Pancreas (tissue), 10 donors: ENCODE results near the gene EIF6. TPM values are rescaled to one million over a fixed set of nuclear protein-coding genes. Genes with fewer than 3 reads are reported as not detected.

Experiments used
- ATAC-seq, 4 donors: fragments of 200-7000 bp; cut with Tn5 transposase; one replicate each; pipeline versions ENCODE4 v1.8.0 to v1.9.1; 2020; ENCODE audit warnings: mild to moderate bottlenecking in 4 of 4, moderate library complexity in 4 of 4
- DNase-seq, 6 donors: peaks; one replicate each; pipeline ENCODE4 v3.0.0-alpha.2; 2020
- FAIRE-seq: peaks from 2 replicates; lab custom pipeline; 2012; peaks lifted over from hg19 to GRCh38; lab: Jason Lieb, UNC
- H3K27ac ChIP-seq, 4 donors: fragments of 200-600 bp; sonication (generic); 1 replicate in 3 of 4; 2 replicates in 1 of 4; pipeline versions ENCODE4 v1.5.0 to v1.8.0; 2020
- H3K27me3 ChIP-seq, 4 donors: fragments of 200-600 bp; one replicate each; pipeline ENCODE4 v1.8.0; 2021
- H3K36me3 ChIP-seq, 3 donors: fragments of 200-600 bp; sonication (generic) in 1 of 3; one replicate each; pipeline versions ENCODE4 v1.5.0 to v1.8.0; 2020 to 2021
- H3K4me1 ChIP-seq, 3 donors: fragments of 200-600 bp; one replicate each; pipeline ENCODE4 v1.8.0; 2021
- H3K4me3 ChIP-seq, 4 donors: fragments of 200-600 bp; sonication (generic) in 2 of 4; one replicate each; pipeline versions ENCODE4 v1.5.0 to v1.8.0; 2020 to 2021
- H3K9me3 ChIP-seq, 4 donors: fragments of 200-600 bp; one replicate each; pipeline ENCODE4 v1.8.0; 2021
- CTCF ChIP-seq, 4 donors: fragments of 200-600 bp; sonication (generic) in 3 of 4; IDR thresholded peaks; one replicate each; pipeline versions ENCODE4 v1.5.0 to v1.8.0; 2021; ENCODE audit warnings: antibody characterized with exemption in 4 of 4
- WGBS, 2 donors: extraction: QIAGEN DNeasy Blood & Tissue Kit; methylation state at CpG; one replicate each; pipeline ENCODE4 v1.1.7; 2013; 5-methylcytosine and 5-hydroxymethylcytosine counted together
- intact Hi-C, 3 donors: fragments of 100-400 bp; cut with DNase I; formaldehyde crosslinking; loops; one replicate each; pipeline versions ENCODE4 v1.11.1 to v1.14.2; 2022
- polyA plus RNA-seq, 2 donors: library from polyadenylated mRNA; stranded (reverse); fragments of 200-250 nt; gene quantifications; one replicate each; pipeline ENCODE4 v1.2.3, GENCODE V29; 2013
- total RNA-seq, 6 donors: library from RNA; stranded (reverse); fragmentation: NEBNext Ultra II Directional in 4 of 6; extraction: Animal tissue kit (Norgen Biotek cat#: 25700) in 4 of 6; gene quantifications; one replicate each; pipeline versions ENCODE4 v1.2.1 to v1.2.4, GENCODE V29; 2021 to 2023
- donor health status: healthy with polysubstance abuse.
- donor health status: DM: no; HTN: no; CAD: no; lungs with moderate emphysema.
- donor health status: DM: no; HTN: no; CAD: no.
- donor health status: control.
- donor health status: control.
- donor health status: Bipolar disorder and iron deficiency.
- donor health status: DM: yes; HTN: yes; CAD: no.
- donor health status: DM: no; HTN: no; CAD: no.
- donor health status: DM: no; HTN: no; CAD: no.
- donor health status: DM: yes; HTN: yes; CAD: no.

EIF6 gene
- total and polyA plus RNA-seq, 8 donors: 30.6 to 79.4 (median 50.4) TPM

- ATAC-seq: no peak
- FAIRE-seq: no peak
- H3K27ac ChIP-seq: no peak overlapping the region
- no peak for TF ChIP-seq CTCF (IDR thresholded peaks at IDR 0.05)
- no peak overlapping the region for H3K4me3 ChIP-seq
- peaks cover 0 to 20% (median 8%) of the 10 kb centered on the region in 3 donors for H3K36me3 ChIP-seq
- no peak for DNase-seq
- H3K9me3 ChIP-seq: no peaks in the 10 kb centered on the region
- no peaks in the 10 kb centered on the region for H3K27me3 ChIP-seq
- 90 to 92% methylated on average over 24 of the region's 24 CpGs for WGBS, 2 donors
- H3K4me1 ChIP-seq: peaks cover 0 to 14% (median 6%) of the 10 kb centered on the region in 3 donors
- intact Hi-C loops: loop anchor here in 1 of 3 donors (10.0 kb wide), 1 partner anchor 430 kb away; no protein-coding TSS in a partner anchor
These were observed 10.1 kb downstream of the EIF6 start for GRCh38 chr20:35274172-35275092.

- intact Hi-C loops: loop anchor here in 1 of 3 donors (10.0 kb wide), 1 partner anchor 429 kb away; no protein-coding TSS in a partner anchor
- Histone ChIP-seq H3K4me3 (no peak overlapping the region), H3K4me1 (peaks cover 0 to 13% (median 6%) of the 10 kb centered on the region in 3 donors), H3K27ac (no peak overlapping the region), H3K27me3 (no peaks in the 10 kb centered on the region), H3K9me3 (no peaks in the 10 kb centered on the region), H3K36me3 (peaks cover 0 to 15% (median 0%) of the 10 kb centered on the region in 3 donors)
- no peak for FAIRE-seq
- ATAC-seq: no peak
- WGBS, 2 donors: 75 to 77% methylated on average over 13 of the region's 13 CpGs
- peak in 2 of 6 donors; percentile 46 to 65 for DNase-seq
- no peak for TF ChIP-seq CTCF (IDR thresholded peaks at IDR 0.05)
These were observed 11.0 kb downstream of the EIF6 start for GRCh38 chr20:35273449-35274171.

GRCh38 chr20:35271904-35272303 lies 12.7 kb downstream of the EIF6 start:
- no peak for FAIRE-seq
- Histone ChIP-seq H3K27ac (no peak overlapping the region), H3K4me1 (peaks cover 0 to 8% (median 6%) of the 10 kb centered on the region in 3 donors), H3K9me3 (no peaks in the 10 kb centered on the region), H3K4me3 (no peak overlapping the region), H3K36me3 (peaks cover 0 to 15% (median 0%) of the 10 kb centered on the region in 3 donors), H3K27me3 (no peaks in the 10 kb centered on the region)
- DNase-seq: no peak
- 67 to 72% methylated on average over 7 of the region's 7 CpGs for WGBS, 2 donors
- no peak for ATAC-seq
- no peak for TF ChIP-seq CTCF (IDR thresholded peaks at IDR 0.05)
- intact Hi-C loops: loop anchor here in 1 of 3 donors (10.0 kb wide), 1 partner anchor 427 kb away; no protein-coding TSS in a partner anchor

GRCh38 chr20:35271073-35271882 lies 13.3 kb downstream of the EIF6 start:
- WGBS, 2 donors: 88% methylated on average over 20 of the region's 20 CpGs
- Histone ChIP-seq H3K27me3 (no peaks in the 10 kb centered on the region), H3K4me1 (peaks cover 0 to 2% (median 0%) of the 10 kb centered on the region in 3 donors), H3K4me3 (no peak overlapping the region), H3K36me3 (peaks cover 0 to 15% (median 0%) of the 10 kb centered on the region in 3 donors), H3K27ac (no peak overlapping the region), H3K9me3 (no peaks in the 10 kb centered on the region)
- TF ChIP-seq CTCF (IDR thresholded peaks at IDR 0.05): no peak
- ATAC-seq: no peak
- FAIRE-seq: no peak
- DNase-seq: no peak
- intact Hi-C loops: loop anchor here in 1 of 3 donors (10.0 kb wide), 1 partner anchor 426 kb away; no protein-coding TSS in a partner anchor
